H1 (cell line): Measurements from ENCODE around the gene SPDYE8.
"Not testable (repeated sequence)": the region's sequence is repeated elsewhere in the genome, so short reads cannot be mapped to it uniquely, and the experiment has no call there.

Experiments
- BRCA1 ChIP-seq: IDR thresholded peaks from 2 replicates; pipeline ENCODE4 v1.6.1; 2012; ENCODE audit warnings: low read depth, low read length, improper control_type of control experiment
- EP300 ChIP-seq, 2 experiments: IDR thresholded peaks; 1 replicate in 1 of 2; 2 replicates in 1 of 2; pipeline ENCODE4 v1.6.1; 2011 to 2012; ENCODE audit warnings: low read depth in 2 of 2, low read length in 2 of 2, mild to moderate bottlenecking in 2 of 2, borderline replicate concordance in 1 of 2, inconsistent platforms in 1 of 2, moderate library complexity in 1 of 2
- HDAC2 ChIP-seq, 2 experiments: fragments of 300-600 bp in 1 of 2; sonication (generic) in 1 of 2; IDR thresholded peaks; 2 replicates each; pipeline ENCODE4 v1.6.1; 2011 to 2012; ENCODE audit warnings: low read depth in 2 of 2, low read length in 2 of 2, mild to moderate bottlenecking in 2 of 2, moderate library complexity in 2 of 2, borderline replicate concordance in 1 of 2, inconsistent platforms in 1 of 2
- JUN ChIP-seq: IDR thresholded peaks from 2 replicates; pipeline ENCODE4 v1.6.1; 2011; ENCODE audit warnings: low read depth, mild to moderate bottlenecking, improper control_type of control experiment, low read length
- JUND ChIP-seq: IDR thresholded peaks from 2 replicates; pipeline ENCODE4 v1.6.1; 2011; ENCODE audit warnings: mild to moderate bottlenecking, improper control_type of control experiment, low read length
- POLR2A ChIP-seq, 2 experiments: IDR thresholded peaks; 1 replicate in 1 of 2; 2 replicates in 1 of 2; pipeline ENCODE4 v1.6.1; 2011; ENCODE audit warnings: low read depth in 2 of 2, low read length in 2 of 2, mild to moderate bottlenecking in 2 of 2; ENCODE audit errors: control extremely low read depth in 1 of 2
- POLR2AphosphoS5 ChIP-seq: IDR thresholded peaks from 2 replicates; pipeline ENCODE4 v1.6.1; 2011; ENCODE audit warnings: low read depth, low read length
- RAD21 ChIP-seq, 2 experiments: IDR thresholded peaks in 1 of 2; conservative IDR thresholded peaks in 1 of 2; 2 replicates each; pipeline ENCODE4 v1.6.1; 2011; ENCODE audit warnings: low read depth in 2 of 2, low read length in 2 of 2, improper control_type of control experiment in 1 of 2, inconsistent platforms in 1 of 2, mild to moderate bottlenecking in 1 of 2, moderate library complexity in 1 of 2
- SIN3A ChIP-seq, 2 experiments: IDR thresholded peaks in 1 of 2; conservative IDR thresholded peaks in 1 of 2; 2 replicates each; pipeline ENCODE4 v1.6.1; 2011 to 2012; ENCODE audit warnings: low read length in 2 of 2, improper control_type of control experiment in 1 of 2, low read depth in 1 of 2, mild to moderate bottlenecking in 1 of 2
- SP2 ChIP-seq: IDR thresholded peaks from 2 replicates; pipeline ENCODE4 v1.6.1; 2012; ENCODE audit warnings: mild to moderate bottlenecking, low read length, inconsistent platforms
- YY1 ChIP-seq: IDR thresholded peaks from 2 replicates; pipeline ENCODE4 v1.6.1; 2011; ENCODE audit warnings: low read depth, mild to moderate bottlenecking, low read length
- TF ChIP-seq, protein P1 (sequence below), 3 experiments: IDR thresholded peaks; 1 replicate in 2 of 3; 2 replicates in 1 of 3; pipeline versions ENCODE4 v1.5.1 to v1.6.1; 2011; ENCODE audit warnings: low read length in 3 of 3, mild to moderate bottlenecking in 3 of 3, inconsistent platforms in 2 of 3, low read depth in 1 of 3, moderate library complexity in 1 of 3; ENCODE audit not compliant: insufficient read depth in 1 of 3; ENCODE audit errors: control extremely low read depth in 1 of 3
- TF ChIP-seq, protein P2 (sequence below): IDR thresholded peaks from 2 replicates; pipeline ENCODE4 v1.6.1; 2011; ENCODE audit warnings: low read length, improper control_type of control experiment

DNA sequence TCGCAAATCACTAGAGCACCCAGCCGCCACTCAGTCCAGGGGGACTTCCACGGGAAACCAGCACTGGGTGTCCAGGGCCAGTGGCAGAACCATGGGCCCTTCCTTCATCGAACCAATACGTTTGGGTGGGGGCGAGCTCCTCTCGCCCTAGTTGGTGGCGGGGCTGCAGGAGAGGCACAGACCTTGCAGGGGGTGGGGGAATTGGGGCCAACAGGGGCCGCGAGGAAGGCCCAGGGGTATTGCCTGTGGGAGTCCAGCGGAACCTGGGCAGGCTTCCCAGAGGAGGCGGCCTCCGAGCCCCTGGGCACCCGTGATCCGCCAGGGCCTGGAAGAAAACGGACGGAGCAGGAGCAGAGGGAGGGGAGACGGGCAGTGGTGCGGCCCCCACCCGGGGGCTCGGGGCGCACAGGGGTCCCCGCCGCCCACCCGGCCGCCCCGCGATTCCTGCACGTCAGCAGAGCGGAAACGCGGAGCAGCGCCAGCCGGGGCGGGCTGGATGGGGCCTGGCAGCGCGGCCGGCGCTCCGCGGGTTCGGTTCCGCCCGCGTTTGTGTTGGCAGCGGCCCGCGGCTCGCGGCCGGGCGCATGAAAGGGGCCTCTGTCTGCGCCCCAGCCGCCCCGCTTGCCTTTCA lies 53.8 kb downstream of the SPDYE8 start:
- TF ChIP-seq JUN; EP300 (IDR thresholded peaks at IDR 0.05; ENCODE audit: borderline replicate concordance in 1 of 2, low read depth in 2 of 2, low read length in 2 of 2); RAD21 (IDR thresholded peaks at IDR 0.05 in 1 of 2, conservative IDR thresholded peaks at IDR 0.05 in 1 of 2; ENCODE audit: low read depth in 2 of 2, low read length in 2 of 2); POLR2AphosphoS5; SP2; BRCA1; POLR2A (IDR thresholded peaks at IDR 0.05; ENCODE audit: control extremely low read depth in 1 of 2, low read depth in 2 of 2, low read length in 2 of 2); YY1; SIN3A (conservative IDR thresholded peaks at IDR 0.05 in 1 of 2, IDR thresholded peaks at IDR 0.05 in 1 of 2; ENCODE audit: low read depth in 1 of 2, low read length in 2 of 2); HDAC2 (IDR thresholded peaks at IDR 0.05; ENCODE audit: borderline replicate concordance in 1 of 2, low read depth in 2 of 2, low read length in 2 of 2); JUND: not testable (repeated sequence)
- TF ChIP-seq, protein P1, sequence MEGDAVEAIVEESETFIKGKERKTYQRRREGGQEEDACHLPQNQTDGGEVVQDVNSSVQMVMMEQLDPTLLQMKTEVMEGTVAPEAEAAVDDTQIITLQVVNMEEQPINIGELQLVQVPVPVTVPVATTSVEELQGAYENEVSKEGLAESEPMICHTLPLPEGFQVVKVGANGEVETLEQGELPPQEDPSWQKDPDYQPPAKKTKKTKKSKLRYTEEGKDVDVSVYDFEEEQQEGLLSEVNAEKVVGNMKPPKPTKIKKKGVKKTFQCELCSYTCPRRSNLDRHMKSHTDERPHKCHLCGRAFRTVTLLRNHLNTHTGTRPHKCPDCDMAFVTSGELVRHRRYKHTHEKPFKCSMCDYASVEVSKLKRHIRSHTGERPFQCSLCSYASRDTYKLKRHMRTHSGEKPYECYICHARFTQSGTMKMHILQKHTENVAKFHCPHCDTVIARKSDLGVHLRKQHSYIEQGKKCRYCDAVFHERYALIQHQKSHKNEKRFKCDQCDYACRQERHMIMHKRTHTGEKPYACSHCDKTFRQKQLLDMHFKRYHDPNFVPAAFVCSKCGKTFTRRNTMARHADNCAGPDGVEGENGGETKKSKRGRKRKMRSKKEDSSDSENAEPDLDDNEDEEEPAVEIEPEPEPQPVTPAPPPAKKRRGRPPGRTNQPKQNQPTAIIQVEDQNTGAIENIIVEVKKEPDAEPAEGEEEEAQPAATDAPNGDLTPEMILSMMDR (IDR thresholded peaks at IDR 0.05; ENCODE audit: control extremely low read depth in 1 of 3, insufficient read depth in 1 of 3, low read depth in 1 of 3, low read length in 3 of 3): not testable (repeated sequence)
- TF ChIP-seq, protein P2, sequence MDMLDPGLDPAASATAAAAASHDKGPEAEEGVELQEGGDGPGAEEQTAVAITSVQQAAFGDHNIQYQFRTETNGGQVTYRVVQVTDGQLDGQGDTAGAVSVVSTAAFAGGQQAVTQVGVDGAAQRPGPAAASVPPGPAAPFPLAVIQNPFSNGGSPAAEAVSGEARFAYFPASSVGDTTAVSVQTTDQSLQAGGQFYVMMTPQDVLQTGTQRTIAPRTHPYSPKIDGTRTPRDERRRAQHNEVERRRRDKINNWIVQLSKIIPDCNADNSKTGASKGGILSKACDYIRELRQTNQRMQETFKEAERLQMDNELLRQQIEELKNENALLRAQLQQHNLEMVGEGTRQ: not testable (repeated sequence)
